Thyroid gland (tissue), 4 donors: ENCODE measurements around the gene CEP97.

ENCODE experiments used
- CTCF ChIP-seq, 6 experiments: fragments of 200-600 bp in 3 of 6; fragments of 450-650 bp in 3 of 6; sonication (generic) in 3 of 6; IDR thresholded peaks; one replicate each; pipeline ENCODE4 v1.5.1; 2016 to 2019; ENCODE audit warnings: antibody characterized with exemption in 6 of 6, mild to moderate bottlenecking in 2 of 6, inconsistent platforms in 1 of 6, moderate library complexity in 1 of 6
- POLR2A ChIP-seq, 2 donors: fragments of 450-650 bp; IDR thresholded peaks; one replicate each; pipeline ENCODE4 v1.6.1; 2017; ENCODE audit warnings: antibody characterized with exemption in 2 of 2, mild to moderate bottlenecking in 2 of 2, moderate library complexity in 1 of 2

DNA sequence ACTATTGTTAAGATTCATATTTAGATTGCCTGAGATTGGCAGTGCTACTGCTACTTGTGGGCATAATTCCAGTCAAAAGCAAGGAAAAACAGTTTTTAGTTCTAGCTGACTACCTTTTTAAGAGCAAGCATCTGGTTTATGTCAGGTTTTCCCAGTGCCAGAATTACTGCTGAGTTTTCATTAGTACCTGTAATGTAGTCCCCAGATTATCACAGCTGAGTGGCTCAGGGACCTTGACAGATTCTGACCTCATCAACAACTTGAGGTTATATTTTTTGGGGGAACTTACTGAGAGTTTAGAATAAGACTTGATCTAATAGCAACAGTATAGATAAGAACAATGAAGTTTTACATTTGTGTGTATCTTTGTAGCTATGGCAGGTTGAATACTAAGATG is 85.6 kb downstream of the CEP97 start:
- TF ChIP-seq CTCF (IDR thresholded peaks at IDR 0.05), result no peak
- TF ChIP-seq POLR2A (IDR thresholded peaks at IDR 0.05), result no peak
